GM12874 (cell line): Measurements from ENCODE around the gene PDCL2.

Experiments used
- TF ChIP-seq, protein P1 (sequence below): IDR thresholded peaks from 2 replicates; pipeline ENCODE4 v1.5.1; 2011; ENCODE audit warnings: low read depth, mild to moderate bottlenecking, control low read depth, low read length, moderate library complexity; ENCODE audit not compliant: insufficient read depth

The PDCL2 gene

DNA sequence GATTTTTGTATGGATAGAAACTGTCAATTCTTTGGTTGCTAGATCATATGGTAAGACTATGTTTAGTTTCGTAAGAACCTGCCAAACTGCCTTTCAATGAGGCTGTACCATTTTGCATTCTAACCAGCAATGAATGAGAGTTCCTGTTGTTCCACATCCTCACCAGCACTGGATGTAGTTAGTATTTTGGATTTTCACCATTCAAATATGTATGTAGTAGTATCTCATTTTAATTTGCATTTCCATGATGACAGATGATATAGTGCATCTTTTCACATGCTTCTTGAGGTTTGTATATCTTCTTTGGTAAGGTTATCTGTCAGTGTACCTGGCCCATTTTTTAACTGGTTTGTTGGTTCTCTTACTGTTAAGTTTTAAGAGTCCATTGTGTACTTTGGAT is 80.0 kb downstream of the PDCL2 start:
- TF ChIP-seq, protein P1, sequence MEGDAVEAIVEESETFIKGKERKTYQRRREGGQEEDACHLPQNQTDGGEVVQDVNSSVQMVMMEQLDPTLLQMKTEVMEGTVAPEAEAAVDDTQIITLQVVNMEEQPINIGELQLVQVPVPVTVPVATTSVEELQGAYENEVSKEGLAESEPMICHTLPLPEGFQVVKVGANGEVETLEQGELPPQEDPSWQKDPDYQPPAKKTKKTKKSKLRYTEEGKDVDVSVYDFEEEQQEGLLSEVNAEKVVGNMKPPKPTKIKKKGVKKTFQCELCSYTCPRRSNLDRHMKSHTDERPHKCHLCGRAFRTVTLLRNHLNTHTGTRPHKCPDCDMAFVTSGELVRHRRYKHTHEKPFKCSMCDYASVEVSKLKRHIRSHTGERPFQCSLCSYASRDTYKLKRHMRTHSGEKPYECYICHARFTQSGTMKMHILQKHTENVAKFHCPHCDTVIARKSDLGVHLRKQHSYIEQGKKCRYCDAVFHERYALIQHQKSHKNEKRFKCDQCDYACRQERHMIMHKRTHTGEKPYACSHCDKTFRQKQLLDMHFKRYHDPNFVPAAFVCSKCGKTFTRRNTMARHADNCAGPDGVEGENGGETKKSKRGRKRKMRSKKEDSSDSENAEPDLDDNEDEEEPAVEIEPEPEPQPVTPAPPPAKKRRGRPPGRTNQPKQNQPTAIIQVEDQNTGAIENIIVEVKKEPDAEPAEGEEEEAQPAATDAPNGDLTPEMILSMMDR, result no peak

GRCh38 chr4:55510685-55511084 is 81.4 kb downstream of the PDCL2 start:
- TF ChIP-seq, protein P1, result no peak

DNA sequence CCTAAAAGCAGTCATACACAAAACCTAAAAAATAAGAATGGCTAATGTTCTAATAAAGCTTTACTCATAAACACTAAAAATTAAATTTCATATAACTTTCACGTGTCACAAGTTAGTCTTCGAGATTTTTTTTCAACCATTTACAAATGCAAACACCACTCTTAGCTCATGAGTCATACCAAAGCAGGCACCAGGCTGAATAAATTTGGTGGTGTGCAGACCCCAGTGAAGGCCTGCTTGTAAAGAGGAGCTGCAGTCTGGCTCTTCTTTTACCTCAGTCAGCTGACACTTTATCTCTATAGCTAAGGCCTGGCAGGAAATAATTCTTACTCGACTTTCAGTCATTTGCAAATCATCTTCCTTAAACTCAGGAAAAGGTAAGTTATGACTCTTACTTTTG is 82.8 kb downstream of the PDCL2 start:
- TF ChIP-seq, protein P1, result no peak

GRCh38 chr4:55507612-55508011 is 84.4 kb downstream of the PDCL2 start:
- TF ChIP-seq, protein P1, result no peak
